NCI-H510A treated with DMSO at 0.1 percent for 48 hours (cell line): ENCODE data around the gene MARCHF11.

ENCODE experiments used
- DNase-seq: peaks from one replicate; lab custom pipeline; 2025; lab: John Stamatoyannopoulos, UW

Gene MARCHF11, protein sequence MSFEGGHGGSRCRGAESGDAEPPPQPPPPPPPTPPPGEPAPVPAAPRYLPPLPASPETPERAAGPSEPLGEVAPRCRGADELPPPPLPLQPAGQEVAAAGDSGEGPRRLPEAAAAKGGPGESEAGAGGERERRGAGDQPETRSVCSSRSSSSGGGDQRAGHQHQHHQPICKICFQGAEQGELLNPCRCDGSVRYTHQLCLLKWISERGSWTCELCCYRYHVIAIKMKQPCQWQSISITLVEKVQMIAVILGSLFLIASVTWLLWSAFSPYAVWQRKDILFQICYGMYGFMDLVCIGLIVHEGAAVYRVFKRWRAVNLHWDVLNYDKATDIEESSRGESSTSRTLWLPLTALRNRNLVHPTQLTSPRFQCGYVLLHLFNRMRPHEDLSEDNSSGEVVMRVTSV

DNA sequence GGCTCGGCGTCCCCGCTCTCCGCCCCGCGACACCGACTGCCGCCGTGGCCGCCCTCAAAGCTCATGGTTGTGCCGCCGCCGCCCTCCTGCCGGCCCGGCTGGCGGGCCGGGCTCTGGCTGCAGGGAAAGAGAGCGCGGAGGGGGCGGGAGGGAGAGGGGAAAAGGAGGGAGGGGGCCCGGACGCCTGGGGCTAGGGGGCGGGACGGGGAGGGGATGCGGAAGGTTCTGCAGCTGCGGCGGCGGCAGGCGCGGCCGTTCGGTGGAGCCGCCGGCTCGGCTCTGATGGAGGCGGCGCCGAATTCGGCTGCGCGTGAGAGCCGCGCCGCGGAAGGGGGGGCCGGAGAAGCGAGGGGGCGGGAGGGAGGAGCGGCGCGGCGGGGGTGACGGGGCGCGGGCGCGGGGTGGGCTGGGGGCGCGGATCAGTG, at the start of gene MARCHF11:
MARCHF11 (minus strand) TSS at position 281 of the 425 bp plus-strand sequence; CDS start at position 65, 216 bp downstream.
- peak; percentile 33 for DNase-seq

DNA sequence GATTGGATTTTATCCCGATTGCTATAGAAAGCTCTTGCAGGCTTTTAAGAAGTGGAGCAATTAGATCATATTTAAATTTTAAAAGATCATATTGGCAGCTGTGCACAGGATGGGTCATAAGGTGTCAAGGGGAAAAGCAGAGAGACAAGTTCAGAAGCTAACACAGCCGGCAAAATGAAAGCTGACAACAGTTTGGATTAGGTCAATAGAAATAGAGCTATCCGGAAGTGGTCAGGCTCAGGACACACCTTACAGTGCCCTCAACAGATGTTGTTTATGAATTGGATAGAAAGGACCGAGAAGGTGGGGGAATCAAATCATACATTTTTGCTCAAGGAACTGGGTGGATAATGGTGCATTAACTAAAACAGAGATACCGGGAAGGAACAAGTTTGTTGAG, 46.3 kb upstream of the MARCHF11 start:
- DNase-seq = no peak

DNA sequence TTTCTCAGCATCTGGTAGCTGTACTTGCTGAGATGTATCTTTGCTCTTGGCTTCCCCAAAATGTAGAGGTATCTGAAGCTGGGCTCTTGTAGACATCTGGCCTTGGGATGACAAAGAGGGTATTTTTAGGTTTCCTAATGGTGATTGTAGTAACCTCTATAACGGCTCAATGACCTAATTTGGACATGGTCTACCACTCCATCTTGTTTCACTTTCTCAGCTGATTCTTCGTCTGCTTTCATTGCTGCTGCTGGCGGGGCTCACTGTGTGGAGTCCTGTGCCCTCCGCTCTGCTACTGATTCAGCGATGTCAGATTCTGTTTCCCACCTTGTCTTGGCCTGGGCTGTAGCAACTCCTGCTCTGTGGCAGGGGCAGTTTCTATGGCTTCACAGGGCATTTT, 12.7 kb upstream of the MARCHF11 start:
- no peak for DNase-seq

DNA sequence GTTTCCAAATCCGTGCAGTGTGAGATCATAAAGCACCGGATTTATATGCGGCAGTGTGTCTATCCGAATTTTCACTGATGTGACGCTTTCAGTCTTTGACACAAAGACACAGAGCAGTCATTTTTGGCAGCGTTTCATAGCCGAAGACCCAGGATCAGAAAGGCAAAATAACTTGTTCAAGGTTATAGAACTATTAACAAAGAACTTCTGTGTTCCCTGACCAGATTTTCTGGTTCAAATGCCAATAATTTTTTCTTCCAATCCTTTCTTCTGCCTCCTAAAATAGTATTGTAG, 1.1 kb upstream of the MARCHF11 start:
- DNase-seq = no peak

DNA sequence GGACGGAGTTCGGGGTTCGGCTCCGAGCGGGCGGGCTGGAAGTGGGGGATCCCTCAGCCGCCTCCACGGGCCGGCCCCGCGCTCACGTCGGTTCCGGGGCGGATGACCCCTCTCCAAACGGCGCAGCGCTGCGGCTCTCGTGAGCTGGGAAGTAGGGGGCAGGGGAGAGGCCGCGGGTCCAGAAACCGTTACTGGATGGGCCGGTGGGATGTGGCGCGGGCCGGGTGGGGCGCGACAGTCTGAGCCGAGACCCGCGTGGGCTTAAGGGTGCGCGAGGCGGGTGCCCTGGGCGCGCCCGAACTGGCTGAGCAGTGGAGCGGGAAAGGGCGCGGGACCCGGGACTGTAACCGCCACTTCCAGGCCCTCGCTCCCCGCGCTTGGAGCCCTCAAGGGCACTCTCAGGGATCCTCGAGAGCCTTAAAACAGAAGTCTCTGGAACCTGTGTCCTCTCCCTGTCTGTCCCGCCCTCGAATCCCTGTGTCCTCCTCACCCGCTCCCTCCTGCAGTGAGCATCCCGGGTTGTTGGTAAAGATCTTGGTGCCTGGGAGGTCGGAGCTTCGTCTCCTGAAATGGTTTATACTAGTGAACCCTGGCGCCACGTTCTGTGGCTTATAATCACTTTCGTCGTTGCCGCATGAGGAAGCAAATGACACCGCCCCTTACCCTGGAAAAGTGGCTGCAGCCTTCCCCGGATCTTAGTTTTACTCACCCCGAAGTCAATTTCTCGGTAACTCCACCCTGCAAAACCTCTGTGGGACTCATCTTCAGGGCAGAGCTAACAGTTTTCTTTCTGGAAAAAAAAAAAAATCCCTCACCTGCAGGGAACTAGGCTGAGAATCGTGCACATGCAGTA, 571 bp upstream of the MARCHF11 start:
- DNase-seq = no peak

DNA sequence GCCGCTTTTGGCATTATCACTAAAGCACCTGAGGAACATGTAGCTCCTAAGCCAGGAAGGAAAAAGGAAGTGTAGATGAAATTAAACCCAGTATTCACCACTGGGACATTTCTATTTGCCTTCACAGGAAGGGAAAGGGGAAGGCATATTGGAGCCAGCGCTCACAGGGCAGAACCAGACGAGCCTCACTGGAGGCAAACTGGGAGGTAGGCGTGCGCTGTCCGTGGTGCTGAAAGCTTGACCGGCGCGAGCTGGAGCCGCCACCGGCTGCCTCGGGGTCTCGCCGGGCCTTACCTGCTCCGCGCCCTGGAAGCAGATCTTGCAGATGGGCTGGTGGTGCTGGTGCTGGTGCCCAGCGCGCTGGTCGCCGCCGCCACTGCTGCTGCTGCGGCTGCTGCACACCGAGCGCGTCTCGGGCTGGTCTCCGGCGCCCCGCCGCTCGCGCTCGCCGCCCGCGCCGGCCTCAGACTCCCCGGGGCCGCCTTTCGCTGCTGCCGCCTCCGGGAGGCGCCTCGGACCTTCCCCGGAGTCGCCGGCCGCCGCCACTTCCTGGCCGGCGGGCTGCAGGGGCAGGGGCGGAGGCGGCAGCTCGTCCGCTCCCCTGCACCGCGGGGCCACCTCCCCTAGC, 732 bp downstream of the MARCHF11 start:
- DNase-seq = peak; percentile 38

DNA sequence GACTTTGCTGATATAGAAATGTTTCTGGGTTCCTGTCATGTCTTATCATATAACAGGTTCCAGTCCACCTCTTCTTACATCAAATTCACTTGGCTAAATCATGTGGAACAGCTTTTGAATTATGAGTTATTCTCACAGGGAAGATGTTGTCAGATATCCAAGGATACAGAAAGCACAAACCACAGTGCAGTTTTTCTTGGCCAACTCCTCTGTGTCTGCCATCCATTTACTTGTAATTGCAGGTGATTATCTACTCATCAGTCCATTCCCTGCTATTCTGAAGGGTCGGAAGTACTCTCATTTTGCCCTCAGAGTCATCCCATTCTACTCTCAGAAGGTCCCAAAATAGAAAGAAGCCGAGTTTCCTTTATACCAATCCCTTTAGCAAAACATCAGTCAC, 10.0 kb downstream of the MARCHF11 start:
- DNase-seq = no peak

DNA sequence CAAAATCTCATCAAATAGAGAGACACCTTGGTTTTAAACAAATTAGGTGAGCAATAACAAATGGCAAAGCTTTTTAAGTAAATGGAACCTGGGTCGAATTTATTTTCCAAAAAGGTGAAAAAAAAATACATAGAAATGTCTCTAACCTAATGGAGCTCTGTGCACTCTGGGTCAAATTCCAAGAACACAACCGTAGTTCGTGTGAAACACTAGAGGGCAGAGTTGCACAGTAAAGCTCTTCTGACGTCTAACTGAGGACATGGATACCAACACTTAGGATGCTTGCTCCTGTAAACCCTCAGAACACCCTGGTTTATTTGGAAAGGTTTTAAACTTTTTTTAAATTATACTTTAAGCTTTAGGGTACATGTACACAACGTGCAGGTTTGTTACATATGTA, 18.9 kb downstream of the MARCHF11 start:
- DNase-seq = peak; percentile 89

DNA sequence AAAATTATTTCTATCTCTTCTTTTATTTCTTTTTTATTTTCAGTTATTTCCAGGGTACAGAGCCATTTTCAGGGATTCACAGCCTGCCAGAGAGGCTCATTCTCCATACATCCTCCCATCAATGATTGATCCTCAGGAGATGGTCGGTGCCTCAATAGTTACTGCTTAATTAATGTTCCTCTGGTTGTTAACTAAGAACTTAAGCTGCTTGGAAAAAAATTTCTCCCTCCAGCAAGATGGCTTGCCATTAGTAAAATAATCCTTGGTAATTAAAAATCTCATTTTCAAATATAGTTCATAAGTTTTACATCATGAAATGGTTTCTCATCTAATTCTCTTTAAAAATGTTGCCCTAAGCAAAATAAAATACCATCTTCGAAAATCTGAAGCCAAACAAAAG, 20.0 kb downstream of the MARCHF11 start:
- DNase-seq = no peak

DNA sequence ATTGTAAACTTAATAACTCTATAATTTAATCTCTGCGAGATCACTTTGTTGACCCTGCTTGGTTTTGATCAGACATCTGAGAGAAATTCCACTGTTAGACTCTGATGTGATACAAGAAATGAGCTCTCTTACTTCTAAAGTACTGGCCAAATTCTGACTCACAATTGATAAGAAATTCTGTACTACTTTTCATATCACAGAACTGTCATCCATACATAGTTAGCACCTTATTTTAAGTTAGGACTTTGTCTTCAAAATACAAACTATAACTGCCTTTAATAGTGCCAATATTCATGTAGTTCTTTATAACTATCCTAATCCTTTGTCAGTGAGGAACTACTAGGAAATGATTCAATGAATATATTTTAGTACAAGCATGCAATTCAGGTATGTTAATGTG, 23.4 kb downstream of the MARCHF11 start:
- no peak for DNase-seq

DNA sequence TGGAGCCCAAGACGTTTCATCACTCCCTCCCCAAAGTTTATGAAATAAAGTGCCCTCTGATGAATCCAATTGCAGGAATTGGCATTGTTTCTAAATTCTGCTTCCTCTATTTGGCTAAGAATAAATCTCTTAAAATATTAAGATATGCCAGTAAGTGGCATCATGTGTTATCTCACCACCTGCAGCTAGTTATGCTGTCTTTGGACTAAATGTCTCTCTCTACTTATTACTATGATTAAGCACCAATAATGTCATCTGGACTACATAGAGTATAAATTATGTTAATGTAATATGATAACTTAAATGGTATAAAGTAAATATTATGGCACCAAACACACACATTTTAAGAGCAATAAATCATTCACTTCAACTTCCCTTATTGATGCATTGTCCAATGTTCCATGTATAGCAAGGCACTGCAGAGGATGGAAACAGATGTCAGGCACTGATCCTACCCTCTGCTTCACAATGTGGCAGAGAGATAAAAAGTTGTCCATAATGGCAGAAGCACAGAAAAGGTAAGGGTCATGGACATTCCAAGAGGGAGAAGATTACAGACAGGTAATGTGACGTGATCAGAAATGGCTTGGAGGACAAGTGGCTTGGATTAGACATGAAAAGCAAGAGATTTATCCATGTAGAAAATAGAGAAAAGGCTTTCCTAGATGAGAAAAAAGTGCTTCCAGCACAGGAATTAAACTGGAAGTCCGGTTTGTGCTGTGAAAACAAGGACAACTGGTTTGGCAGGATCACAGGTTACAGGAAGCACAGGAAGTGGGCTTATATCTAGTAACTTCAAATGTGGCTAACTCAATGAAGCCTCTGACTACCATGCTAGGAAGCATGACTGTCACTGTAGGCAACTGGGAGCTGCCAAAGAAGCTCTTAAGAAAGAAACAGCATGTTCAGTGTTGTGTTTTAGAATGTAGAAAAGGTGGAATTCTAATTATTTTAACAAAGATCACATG, 26.7 kb downstream of the MARCHF11 start:
- DNase-seq = peak; percentile 83

DNA sequence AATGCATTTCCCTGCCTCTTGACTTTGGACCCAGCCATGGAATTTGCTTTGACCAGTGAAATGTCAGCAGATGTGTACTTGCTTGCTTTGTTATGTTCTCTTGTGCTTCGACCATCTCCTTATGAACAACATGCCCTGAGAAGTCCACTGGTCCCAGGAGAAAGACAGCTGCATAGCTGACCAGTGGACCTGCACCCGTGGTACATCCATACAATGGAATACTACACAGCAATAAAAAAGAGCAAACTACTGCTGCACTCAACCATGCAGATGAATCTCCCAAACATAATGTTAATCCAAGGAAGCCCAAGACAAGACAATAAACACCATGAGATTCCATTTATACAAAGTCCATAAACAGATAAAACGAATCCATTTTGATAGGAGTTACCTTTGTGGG, 30.0 kb downstream of the MARCHF11 start:
- no peak for DNase-seq

DNA sequence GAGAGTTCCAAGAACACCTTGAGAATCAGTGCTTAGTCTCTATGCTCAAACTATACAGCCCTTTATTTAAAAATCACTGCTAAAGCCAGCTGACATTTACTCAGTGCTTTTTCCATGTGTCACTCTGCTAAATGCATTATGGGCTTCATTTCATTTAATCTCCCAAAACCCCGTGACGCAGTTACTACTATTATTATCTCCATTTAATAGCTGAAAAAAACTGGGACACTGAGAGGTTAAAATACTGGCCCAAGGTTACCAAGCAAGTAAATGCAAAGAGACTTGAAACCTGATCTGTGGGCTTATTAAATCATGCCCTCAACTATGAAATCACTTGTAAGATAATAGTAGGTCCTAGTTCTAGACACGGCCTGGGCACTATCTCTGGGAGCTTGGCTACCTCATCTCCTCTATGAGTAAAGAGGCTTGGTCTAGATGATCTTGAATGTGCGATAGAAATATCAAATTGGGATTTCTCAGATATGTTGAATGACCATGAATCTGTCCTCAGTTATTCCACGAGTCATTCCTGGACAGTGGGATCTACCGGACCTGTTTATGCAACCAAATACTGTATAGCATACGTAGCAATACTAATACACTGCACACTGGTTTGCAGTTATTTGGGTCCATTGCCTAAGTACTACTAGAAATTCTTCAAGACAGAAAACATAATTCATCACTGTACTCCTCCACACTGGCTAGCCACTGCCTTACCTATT, 32.3 kb downstream of the MARCHF11 start:
- DNase-seq = peak; percentile 24

DNA sequence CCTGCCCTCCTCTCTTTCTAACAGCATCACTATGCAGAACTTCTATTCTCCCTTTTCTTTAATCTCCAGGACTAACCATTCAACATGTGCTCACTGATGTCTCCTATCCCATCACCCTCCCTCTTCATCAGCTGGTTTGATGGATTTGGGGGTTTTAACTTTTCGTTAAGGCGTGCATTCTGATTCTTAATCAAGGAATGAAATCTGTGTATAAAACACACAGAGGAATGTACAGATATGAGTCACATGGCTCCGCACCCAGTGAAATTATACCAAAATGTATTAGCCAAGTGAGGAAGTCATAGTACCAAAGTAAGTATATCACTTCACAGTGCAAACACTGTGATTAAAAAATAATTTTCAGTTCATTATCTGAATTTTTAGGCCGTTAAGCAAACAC, 35.2 kb downstream of the MARCHF11 start:
- no peak for DNase-seq

DNA sequence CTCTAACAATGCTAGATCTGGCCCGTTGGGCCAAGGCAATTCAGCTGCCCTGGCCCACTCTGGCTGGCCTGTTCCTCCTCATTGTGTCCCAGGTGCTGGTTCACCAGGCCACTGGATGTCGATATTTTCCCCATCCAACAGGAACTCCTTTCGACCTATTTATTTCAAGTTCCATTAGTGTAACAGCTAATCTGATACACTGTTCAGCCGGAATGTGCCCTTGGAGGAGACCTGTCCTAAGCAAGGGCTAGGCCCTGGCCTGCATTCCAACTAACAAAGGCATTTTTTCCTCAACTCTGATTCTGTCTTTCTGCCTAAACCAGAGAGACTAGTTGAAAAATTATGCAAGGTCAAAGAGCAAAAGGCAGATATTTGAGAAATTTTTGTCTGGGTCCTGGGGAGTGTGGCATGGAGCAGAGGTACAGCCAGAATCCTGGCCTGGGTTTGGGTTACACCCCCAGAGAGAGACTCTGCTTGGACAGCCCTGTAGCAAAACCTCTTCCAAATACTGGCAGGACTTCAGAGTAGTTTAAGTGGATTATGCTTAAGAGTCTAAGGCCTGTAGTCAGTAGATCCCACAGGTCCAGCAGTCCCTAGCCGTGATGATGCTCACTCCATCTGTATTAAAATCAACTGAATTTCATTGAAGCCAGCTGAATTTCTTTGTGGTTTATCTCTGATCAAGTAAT, 36.1 kb downstream of the MARCHF11 start:
- DNase-seq = no peak

DNA sequence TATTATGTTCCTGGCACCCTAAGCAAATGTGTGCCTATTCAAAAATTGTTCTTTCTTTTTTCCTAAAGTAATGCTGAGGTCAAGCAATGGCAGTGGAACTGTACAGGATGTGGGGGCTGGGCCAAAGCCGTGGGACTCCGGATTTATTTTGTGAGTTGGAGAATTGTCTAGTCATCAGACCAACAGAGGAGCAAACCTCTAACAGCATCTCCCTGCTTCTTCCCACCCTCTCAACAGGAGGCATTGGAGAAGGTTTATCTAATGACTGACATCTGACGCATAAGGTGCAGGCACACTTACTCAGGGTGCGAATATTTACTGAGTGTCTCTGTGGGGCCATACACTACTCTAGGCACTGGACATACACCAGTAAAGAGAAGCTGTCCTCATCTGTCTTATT, 38.6 kb downstream of the MARCHF11 start:
- DNase-seq = no peak

DNA sequence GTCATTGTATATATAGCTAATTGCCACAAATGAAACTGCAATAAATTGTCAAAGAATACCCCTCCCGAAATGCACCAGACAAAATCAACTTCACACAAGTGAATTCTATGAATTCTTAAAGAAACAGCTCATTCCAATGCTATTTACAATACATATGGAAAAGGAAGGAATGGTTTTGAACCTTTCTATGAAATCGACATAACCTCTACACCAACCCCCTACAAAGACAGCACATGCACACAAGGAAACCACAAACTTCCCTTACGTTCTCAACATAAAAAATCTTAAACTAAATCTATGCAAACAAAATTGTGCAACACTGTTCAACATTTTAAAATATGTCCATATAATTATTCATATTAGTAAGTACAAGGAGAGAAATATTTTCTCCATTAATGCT, 39.2 kb downstream of the MARCHF11 start:
- DNase-seq = no peak

DNA sequence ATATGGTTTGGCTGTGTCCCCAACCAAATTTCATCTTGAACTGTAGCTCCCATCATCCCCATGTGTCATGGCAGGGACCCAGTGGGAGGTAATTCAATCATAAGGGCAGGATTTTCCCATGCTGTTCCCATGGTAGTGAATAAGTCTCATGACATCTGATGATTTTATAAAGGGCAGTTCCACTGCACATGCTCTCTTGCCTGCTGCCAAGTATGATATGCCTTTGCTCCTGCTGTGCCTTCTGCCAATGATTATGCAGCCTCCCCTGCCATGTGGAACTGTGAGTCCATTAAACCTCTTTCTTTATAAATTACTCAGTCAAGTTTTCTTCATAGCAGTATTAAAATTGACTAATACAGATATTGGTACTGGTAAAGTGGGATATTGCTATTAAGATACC, 42.4 kb downstream of the MARCHF11 start:
- no peak for DNase-seq

DNA sequence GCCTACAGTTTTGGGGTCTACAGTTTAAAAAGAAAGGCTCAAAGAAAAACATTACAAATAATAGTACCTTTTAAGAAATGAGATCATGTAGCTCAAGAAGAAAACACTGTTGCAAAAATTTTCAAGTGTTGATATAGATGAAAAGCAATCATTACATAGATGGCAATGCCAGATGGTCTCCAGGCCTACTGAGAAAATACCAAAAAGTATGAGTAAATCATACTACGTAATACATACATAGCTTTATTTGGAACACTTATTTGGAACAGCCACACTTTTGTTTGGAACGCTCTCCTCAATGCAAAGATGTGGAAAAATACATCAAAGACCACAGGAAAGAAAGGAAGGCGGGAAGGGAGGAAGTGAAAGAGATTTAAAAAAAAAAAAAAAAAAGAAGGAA, 44.1 kb downstream of the MARCHF11 start:
- DNase-seq = peak; percentile 46

DNA sequence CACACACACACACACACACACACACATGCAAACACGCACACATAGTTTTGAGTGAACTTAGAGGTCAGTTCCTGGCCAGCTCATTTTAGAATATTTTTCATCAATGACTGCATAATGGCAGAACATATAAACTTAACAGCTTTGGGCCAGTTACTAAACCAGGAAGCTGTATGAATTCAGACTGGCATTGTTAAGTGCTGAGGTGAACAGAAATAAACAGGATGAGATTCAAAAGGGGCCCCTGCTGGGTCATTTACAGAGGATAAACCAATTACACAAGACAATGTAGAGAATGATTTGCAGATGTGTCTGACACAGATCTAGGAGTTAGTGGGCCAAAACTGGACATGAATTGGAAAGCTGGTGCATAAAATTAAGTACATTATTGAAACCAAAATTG, 44.6 kb downstream of the MARCHF11 start:
- DNase-seq = peak; percentile 86
